CD4-positive, alpha-beta T cell (primary cell): ENCODE results near the gene YY1. TPM values are rescaled to one million over a fixed set of nuclear protein-coding genes. Genes with fewer than 3 reads are reported as not detected.
A peak's percentile ranks its signal among the peaks of the same experiment; 100 is the strongest.

ENCODE experiments used
- ATAC-seq: fragments of 200-7000 bp; cut with Tn5 transposase; one replicate; pipeline ENCODE4 v1.10.0; 2022; ENCODE audit warnings: mild to moderate bottlenecking; ENCODE audit not compliant: poor library complexity
- CTCF ChIA-PET: fragments of 350-600 bp; sonication (Branson Sonifier 250); formaldehyde crosslinking; loops from one replicate; lab custom pipeline; 2021; ENCODE audit warnings: antibody characterized with exemption, inconsistent platforms; lab: Charles Lee
- POLR2A ChIA-PET: fragments of 350-600 bp; sonication (Branson Sonifier 250); formaldehyde crosslinking; loops from one replicate; lab custom pipeline; 2021; ENCODE audit warnings: antibody characterized with exemption, inconsistent platforms; lab: Charles Lee
- DNase-seq, 14 experiments: peaks; one replicate each; pipeline ENCODE4 v3.0.0-alpha.2; 2013 to 2020; ENCODE audit warnings: mixed read lengths in 2 of 14
- H3K27ac ChIP-seq, 2 donors: one replicate each; pipeline versions ENCODE4 v1.5.1 to v1.7.0; 2013; ENCODE audit warnings: low read length in 2 of 2, low read depth in 1 of 2, mild to moderate bottlenecking in 1 of 2
- H3K27me3 ChIP-seq, 2 experiments: 1 replicate in 1 of 2; 2 replicates in 1 of 2; pipeline versions ENCODE4 v1.6.1 to v1.7.0; 2013; ENCODE audit warnings: low read length in 2 of 2, control low read depth in 1 of 2, mild to moderate bottlenecking in 1 of 2, moderate library complexity in 1 of 2; ENCODE audit not compliant: insufficient read depth in 2 of 2, control insufficient read depth in 1 of 2
- H3K36me3 ChIP-seq: one replicate; pipeline ENCODE4 v1.6.1; 2013; ENCODE audit warnings: low read length, control low read depth; ENCODE audit not compliant: insufficient read depth
- H3K4me1 ChIP-seq: one replicate; pipeline ENCODE4 v1.6.1; 2013; ENCODE audit warnings: low read length, control low read depth; ENCODE audit not compliant: insufficient read depth
- H3K4me3 ChIP-seq: one replicate; pipeline ENCODE4 v1.5.1; 2013; ENCODE audit warnings: mild to moderate bottlenecking, low read length, moderate library complexity
- H3K9me3 ChIP-seq, 2 experiments: 1 replicate in 1 of 2; 2 replicates in 1 of 2; pipeline versions ENCODE4 v1.6.1 to v1.7.0; 2013; ENCODE audit warnings: low read length in 2 of 2, mild to moderate bottlenecking in 2 of 2, control low read depth in 1 of 2, moderate library complexity in 1 of 2; ENCODE audit not compliant: control insufficient read depth in 1 of 2, insufficient read depth in 1 of 2
- H3K27ac Mint-ChIP-seq: one replicate; pipeline ENCODE4 v1.8.0; 2020; ENCODE audit warnings: mixed read lengths
- H3K27me3 Mint-ChIP-seq: one replicate; pipeline ENCODE4 v1.8.0; 2021; ENCODE audit warnings: mixed read lengths
- H3K36me3 Mint-ChIP-seq: one replicate; pipeline ENCODE4 v1.8.0; 2021; ENCODE audit warnings: low read depth, mixed read lengths
- H3K4me1 Mint-ChIP-seq: one replicate; pipeline ENCODE4 v1.8.0; 2021; ENCODE audit warnings: low read depth, mixed read lengths
- H3K4me3 Mint-ChIP-seq: one replicate; pipeline ENCODE4 v1.8.0; 2020; ENCODE audit warnings: mild to moderate bottlenecking, mixed read lengths
- H3K9me3 Mint-ChIP-seq: one replicate; pipeline ENCODE4 v1.8.0; 2020; ENCODE audit warnings: mixed read lengths
- intact Hi-C, 2 experiments: fragments of 100-400 bp; cut with DNase I in 1 of 2; cut with micrococcal nuclease in 1 of 2; formaldehyde crosslinking; loops; one replicate each; pipeline versions ENCODE4 v1.15.1 to v1.9.0; 2023 to 2025; cut with DNase I, micrococcal nuclease
- total RNA-seq, 174 experiments: library from RNA in 2 of 174; stranded (reverse) in 2 of 174; gene quantifications; one replicate each; pipeline ENCODE4 v1.2.3 and lab custom pipeline; 2021 to 2026
- TF ChIP-seq, protein P1 (sequence below): fragments of 200-600 bp; IDR thresholded peaks from one replicate; pipeline ENCODE4 v1.8.0; 2022; ENCODE audit warnings: antibody characterized with exemption, mild to moderate bottlenecking

The YY1 gene
- total RNA-seq, 2 experiments from 2014 or later = 68.9 to 70.4 TPM

DNA sequence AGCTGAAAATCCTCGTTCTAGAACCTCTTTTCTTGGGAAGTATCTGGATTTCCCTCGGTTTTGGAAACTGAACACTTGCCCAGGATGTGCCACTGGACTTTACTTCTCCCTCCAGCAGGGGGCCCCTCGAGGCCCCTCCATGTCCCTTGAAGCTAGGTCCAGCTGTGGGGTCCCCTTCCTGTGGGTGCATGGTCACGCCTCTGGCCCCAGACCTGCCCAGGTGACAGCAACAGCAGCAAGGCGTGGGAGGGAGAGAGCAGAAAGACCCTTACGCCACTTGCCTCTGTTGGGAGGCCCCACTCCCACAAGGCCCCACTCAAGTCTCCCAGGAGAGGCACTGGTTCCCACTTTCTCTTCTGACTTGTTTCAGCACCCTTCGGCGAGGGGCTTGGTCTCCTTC, 64.2 kb downstream of the YY1 start:
- Histone ChIP-seq H3K4me1 (peaks cover 29% of the 10 kb centered on the region), H3K27me3 (peaks cover 4 to 6% of the 10 kb centered on the region in 2 experiments), H3K4me3 (no peak overlapping the region), H3K27ac (no peak overlapping the region), H3K36me3 (no peaks in the 10 kb centered on the region), H3K9me3 (no peaks in the 10 kb centered on the region)
- H3K4me3 Mint-ChIP-seq = no peak overlapping the region
- DNase-seq (peak in 1 of 14 experiments; percentile 14), ATAC-seq (no peak)
- H3K4me1 Mint-ChIP-seq = peaks cover 9% of the 10 kb centered on the region
- H3K36me3 Mint-ChIP-seq = no peaks in the 10 kb centered on the region
- intact Hi-C loops = no loop called here
- ChIA-PET POLR2A (no interaction called here), CTCF (interaction anchor here (0.8 to 1.7 kb wide), 3 partner anchors 14 to 27 kb away, joined by 3 to 5 read pairs (median 3); no protein-coding TSS in a partner anchor)
- TF ChIP-seq, protein P1, sequence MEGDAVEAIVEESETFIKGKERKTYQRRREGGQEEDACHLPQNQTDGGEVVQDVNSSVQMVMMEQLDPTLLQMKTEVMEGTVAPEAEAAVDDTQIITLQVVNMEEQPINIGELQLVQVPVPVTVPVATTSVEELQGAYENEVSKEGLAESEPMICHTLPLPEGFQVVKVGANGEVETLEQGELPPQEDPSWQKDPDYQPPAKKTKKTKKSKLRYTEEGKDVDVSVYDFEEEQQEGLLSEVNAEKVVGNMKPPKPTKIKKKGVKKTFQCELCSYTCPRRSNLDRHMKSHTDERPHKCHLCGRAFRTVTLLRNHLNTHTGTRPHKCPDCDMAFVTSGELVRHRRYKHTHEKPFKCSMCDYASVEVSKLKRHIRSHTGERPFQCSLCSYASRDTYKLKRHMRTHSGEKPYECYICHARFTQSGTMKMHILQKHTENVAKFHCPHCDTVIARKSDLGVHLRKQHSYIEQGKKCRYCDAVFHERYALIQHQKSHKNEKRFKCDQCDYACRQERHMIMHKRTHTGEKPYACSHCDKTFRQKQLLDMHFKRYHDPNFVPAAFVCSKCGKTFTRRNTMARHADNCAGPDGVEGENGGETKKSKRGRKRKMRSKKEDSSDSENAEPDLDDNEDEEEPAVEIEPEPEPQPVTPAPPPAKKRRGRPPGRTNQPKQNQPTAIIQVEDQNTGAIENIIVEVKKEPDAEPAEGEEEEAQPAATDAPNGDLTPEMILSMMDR = peak; percentile 48
- no peaks in the 10 kb centered on the region for H3K9me3 Mint-ChIP-seq
- no peak overlapping the region for H3K27ac Mint-ChIP-seq
- H3K27me3 Mint-ChIP-seq = peaks cover 10% of the 10 kb centered on the region

DNA sequence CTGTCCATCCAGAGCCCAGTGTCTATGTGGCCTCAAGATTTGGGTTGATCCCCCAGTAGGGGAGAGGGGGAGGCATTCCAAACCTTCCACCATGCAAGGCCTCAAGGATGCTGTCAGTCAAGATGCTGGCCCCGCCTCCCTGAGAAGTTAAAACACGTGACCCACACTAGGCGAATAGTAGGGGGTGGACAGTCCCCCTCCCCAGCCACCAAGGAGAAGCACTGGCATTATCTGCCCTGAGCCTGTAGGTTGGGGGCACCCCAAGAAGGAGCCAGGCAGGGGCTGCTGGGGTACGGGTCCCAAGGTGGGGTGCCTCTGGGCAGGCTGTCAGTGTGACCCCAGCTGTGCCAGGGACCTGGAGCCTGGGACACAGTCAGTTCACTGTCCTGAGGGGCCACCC, 65.0 kb downstream of the YY1 start:
- H3K36me3 ChIP-seq = no peaks in the 10 kb centered on the region
- DNase-seq (no peak), ATAC-seq (no peak)
- Mint-ChIP-seq H3K36me3 (no peaks in the 10 kb centered on the region), H3K4me3 (peak overlapping the region; percentile 48), H3K4me1 (peaks cover 9% of the 10 kb centered on the region), H3K27me3 (peaks cover 10% of the 10 kb centered on the region), H3K9me3 (no peaks in the 10 kb centered on the region), H3K27ac (no peak overlapping the region)
- peaks cover 4 to 6% of the 10 kb centered on the region in 2 experiments for H3K27me3 ChIP-seq
- POLR2A ChIA-PET = no interaction called here
- H3K27ac ChIP-seq = no peak overlapping the region
- H3K9me3 ChIP-seq = no peaks in the 10 kb centered on the region
- TF ChIP-seq, protein P1 = no peak
- peaks cover 29% of the 10 kb centered on the region for H3K4me1 ChIP-seq
- intact Hi-C loops = no loop called here
- no peak overlapping the region for H3K4me3 ChIP-seq
- CTCF ChIA-PET = interaction anchor here (1.0 to 1.7 kb wide), 3 partner anchors 19 to 111 kb away, joined by 3 to 5 read pairs (median 5); no protein-coding TSS in a partner anchor

DNA sequence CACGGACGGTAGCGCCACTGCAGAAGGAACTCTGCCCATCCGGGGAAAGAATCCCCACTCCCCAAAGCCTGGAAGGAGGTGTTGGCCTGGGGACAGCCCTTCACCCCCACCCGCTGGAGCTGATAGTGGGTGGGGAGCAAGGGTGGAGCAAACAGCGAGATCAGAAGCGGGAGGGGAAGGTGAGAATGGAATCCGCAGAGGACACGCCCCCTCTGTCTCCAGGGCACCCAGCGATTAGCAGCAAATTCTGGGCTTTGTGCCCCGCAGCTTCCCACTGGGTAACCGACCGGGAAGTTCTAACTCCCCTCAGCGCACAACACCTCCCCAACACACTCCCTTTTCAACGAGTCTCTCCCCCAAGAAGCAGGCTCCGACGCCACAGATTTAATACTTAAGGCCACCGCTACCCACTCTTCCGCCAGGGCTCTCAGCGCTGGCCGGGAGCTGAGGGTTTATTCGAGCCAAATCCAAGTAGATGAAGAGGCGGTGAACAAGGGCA, 65.9 kb downstream of the YY1 start:
- H3K4me3 Mint-ChIP-seq = peak overlapping the region; percentile 93

More for the DNA sequence above, 65.9 kb downstream of the YY1 start:
- H3K9me3 Mint-ChIP-seq = no peaks in the 10 kb centered on the region
- H3K27ac Mint-ChIP-seq = no peak overlapping the region
- DNase-seq (peak in 3 of 14 experiments; percentile 21 to 58 (median 39)), ATAC-seq (no peak)
- TF ChIP-seq, protein P1 = no peak
- no peaks in the 10 kb centered on the region for H3K36me3 Mint-ChIP-seq
- Histone ChIP-seq H3K27ac (no peak overlapping the region), H3K27me3 (peaks cover 4 to 6% of the 10 kb centered on the region in 2 experiments), H3K36me3 (no peaks in the 10 kb centered on the region), H3K4me1 (peaks cover 29% of the 10 kb centered on the region), H3K4me3 (peak overlapping the region; percentile 57), H3K9me3 (no peaks in the 10 kb centered on the region)
- peaks cover 9% of the 10 kb centered on the region for H3K4me1 Mint-ChIP-seq
- CTCF ChIA-PET = interaction anchor here (0.6 to 1.7 kb wide), 3 partner anchors 19 to 155 kb away, joined by 3 to 8 read pairs (median 5); no protein-coding TSS in a partner anchor
- peaks cover 10% of the 10 kb centered on the region for H3K27me3 Mint-ChIP-seq
- POLR2A ChIA-PET = no interaction called here
- intact Hi-C loops = loop anchor here in 1 of 2 experiments (5.0 kb wide), 1 partner anchor 67 kb away; no protein-coding TSS in a partner anchor
